GM19240 (cell line): ENCODE results near the gene RASGRP3.
"Not testable (repeated sequence)": the region's sequence is repeated elsewhere in the genome, so short reads cannot be mapped to it uniquely, and the experiment has no call there.

Experiments used
- DNase-seq: peaks from one replicate; pipeline ENCODE4 v3.0.0; 2011; ENCODE audit warnings: low spot score; ENCODE audit not compliant: insufficient read length

Gene RASGRP3, protein sequence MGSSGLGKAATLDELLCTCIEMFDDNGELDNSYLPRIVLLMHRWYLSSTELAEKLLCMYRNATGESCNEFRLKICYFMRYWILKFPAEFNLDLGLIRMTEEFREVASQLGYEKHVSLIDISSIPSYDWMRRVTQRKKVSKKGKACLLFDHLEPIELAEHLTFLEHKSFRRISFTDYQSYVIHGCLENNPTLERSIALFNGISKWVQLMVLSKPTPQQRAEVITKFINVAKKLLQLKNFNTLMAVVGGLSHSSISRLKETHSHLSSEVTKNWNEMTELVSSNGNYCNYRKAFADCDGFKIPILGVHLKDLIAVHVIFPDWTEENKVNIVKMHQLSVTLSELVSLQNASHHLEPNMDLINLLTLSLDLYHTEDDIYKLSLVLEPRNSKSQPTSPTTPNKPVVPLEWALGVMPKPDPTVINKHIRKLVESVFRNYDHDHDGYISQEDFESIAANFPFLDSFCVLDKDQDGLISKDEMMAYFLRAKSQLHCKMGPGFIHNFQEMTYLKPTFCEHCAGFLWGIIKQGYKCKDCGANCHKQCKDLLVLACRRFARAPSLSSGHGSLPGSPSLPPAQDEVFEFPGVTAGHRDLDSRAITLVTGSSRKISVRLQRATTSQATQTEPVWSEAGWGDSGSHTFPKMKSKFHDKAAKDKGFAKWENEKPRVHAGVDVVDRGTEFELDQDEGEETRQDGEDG

DNA sequence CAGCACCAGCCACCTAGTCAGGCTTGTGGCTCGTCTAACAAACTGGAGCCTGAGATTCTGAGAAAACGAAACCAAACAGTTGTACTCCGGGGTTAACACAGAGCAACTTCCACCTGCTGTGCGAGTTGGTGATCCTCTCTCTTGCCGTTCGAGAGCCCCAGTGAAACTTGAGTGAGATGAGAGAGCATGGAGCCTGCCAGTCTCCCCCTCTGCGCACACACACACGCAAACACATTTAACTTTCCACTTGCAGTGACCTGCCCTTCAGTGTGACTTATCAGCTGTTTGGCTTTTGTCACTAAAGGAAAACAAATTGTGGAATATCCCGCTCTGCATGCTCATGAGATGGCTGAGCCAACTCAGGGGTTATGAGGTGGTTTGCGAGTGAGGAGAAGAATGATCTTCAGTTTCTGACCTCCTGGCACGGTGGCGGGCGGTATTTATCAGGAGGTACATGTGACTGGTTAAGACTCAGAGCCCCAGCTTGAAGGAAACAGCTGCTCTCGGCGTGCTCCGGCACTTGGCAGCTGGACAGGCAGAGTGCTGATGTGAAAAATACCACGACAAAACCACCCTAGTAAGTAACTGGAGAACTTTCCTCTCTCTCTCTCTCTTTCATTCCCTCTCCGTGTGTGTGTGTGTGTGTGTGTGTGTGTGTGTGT, at the start of gene RASGRP3:
Gene RASGRP3 (plus strand): TSS at position 519 of the 662 bp plus-strand sequence. CDS start 38,488 bp downstream, outside the sequence.
- peak; percentile 38 for DNase-seq

DNA sequence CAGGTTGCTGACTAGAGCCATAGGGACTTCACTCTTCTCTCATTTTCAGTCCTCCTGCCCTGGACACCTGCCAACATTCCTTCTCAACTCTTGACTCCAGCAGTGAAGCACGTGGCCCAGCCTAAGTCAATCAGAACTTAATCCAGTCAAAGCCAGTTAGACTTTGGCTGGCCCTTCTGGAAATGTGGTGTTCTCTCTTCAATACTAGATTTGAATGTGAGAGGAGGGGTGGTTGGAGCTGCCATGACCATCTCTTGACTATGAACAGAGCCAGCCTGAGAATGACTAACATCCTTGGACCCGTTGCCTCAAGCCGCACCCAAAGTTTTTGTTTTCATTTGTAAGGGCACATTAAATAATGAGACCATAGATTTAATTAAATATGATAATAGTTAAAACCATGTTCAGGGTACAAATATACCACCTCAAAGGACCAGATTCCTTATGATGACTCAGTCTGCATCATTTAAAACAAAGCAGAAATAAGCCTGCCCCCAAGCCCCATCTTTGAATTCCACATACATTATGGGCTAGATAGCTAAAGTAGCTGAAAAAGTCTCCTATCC, 49.7 kb upstream of the RASGRP3 start:
- no peak for DNase-seq

DNA sequence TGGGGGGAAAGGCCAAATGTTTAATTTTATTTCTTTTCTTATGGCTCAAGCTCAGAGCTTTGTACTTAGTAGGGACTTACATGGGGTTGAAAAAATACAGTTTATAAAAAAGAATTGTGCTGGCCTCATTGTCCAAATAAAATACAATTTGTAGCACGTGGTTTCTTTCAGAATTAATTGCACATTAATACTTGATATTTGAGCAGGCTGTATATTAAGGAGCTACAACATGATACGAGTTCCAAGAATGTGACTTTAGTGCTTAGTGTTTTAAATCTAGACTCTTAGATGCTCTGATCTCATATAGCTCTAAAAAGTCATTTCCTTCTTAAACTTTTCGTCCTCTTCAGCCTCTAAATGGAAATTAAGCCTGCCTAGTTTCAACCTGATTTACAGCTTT, 46.4 kb upstream of the RASGRP3 start:
- DNase-seq, result no peak

DNA sequence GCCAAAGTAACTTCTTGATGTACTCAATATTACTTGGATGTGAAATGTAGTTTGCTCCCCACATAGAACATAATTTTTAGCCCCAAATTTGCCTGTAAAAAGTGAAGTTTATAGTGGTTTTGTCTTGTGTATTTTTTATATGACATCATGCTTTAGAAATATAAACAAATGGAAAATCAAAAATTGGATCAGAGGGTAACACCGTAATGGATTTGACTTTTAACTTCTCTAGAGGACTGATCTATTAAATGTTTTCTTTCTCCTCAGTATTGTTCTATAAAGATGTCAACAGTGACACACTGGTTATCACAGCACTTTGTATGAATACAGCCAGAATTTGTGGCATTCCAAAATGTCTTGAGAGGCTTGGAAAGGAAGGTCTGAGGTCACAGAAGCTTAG, 45.6 kb upstream of the RASGRP3 start:
- no peak for DNase-seq

DNA sequence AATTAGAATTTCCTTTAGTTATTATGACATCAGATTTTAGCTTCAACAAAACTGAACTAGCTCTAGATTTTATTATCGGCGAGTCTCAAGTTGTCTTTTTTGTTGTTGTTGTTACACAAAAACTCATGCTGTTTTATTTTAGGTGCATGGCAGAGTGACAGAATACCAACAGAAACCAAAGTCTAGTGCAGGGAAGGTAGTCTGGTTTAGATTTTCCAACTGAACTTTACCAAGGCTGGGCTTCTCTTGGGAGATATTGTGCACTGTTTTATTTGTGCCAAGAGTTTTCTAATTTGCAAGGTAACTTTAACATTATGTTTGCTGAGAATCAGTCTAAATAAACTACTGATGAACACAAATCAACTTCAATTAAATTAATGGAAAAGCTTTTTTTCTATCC, 43.6 kb upstream of the RASGRP3 start:
- DNase-seq, result no peak

DNA sequence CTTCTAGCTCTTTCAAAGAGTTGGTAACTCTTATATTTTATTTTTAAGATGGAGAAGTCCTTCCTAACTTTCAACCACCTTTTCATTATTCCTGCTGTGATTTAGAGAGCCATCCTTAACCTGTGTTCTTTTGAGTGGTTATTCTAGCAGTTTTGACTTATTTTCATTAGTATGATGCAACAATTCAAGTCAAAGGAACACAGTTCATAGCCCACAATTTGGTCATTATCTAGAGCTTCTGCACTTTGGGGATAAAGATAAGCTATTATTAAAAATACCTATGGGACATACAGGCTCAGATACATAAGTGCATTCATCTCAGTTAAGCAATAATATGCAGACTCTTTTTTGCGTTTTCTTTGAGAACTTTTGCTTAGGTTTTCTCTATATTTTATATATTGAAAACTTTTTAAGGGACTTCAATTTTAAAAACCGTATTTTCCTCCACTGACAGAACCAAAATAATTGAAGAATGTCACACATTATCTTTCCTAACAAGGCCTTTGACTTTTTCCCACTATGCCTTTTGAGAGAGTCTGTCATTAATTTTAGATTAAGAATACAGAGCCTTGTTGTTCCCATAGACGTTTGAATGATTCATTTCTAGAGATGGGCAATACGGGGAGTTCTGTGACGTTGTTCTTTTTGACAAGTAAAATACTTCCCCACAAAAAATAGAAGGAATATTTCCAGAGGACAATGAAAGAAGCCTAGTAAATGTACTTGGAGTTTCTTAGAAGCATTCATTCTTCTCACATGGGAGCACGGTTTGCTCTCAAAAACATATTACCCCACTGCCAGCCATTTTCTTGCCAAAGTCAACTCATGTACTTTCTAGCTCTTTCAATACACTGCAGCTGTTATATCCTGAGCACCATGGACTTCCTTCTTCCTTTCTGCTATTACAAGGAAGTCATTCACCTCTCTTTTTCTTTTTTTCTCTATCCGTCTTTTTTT, 42.9 kb upstream of the RASGRP3 start:
- no peak for DNase-seq

DNA sequence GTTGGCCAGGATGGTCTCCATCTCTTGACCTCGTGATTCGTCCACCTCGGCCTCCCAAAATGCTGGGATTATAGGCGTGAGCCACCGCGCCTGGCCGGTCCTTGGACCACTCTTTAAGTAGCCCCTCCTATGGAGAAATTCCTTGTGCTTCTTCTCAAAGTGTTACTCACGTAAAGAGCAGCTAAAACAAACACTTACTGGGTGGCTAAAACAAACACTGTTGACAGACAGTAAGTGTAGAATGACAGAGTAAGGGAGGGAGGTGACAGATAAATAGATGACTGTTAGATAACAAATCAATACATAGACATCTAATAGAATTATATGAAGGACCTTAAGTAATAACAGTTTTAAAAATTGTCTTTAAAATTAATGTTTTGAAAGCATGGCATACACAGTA, 40.9 kb upstream of the RASGRP3 start:
- DNase-seq, result no peak

DNA sequence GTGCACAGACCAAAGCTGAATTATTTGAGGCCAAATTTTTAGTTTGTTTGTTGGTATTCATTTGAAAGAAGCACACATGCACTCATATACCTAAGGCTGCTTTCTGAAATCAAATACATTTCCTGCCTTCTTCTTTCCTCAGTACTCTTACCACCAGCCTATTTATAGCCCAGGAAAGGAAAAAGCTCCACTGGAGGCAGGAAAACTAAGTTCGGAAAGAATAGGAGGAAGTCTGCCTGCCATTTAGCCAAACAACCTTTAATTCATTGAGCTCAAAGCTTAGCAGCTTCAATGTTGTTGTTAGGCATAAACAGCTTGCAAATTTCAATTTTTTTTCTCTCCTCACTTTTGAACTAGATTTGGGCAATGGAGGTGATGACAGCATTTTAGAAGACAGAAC, 40.4 kb upstream of the RASGRP3 start:
- DNase-seq, result no peak

DNA sequence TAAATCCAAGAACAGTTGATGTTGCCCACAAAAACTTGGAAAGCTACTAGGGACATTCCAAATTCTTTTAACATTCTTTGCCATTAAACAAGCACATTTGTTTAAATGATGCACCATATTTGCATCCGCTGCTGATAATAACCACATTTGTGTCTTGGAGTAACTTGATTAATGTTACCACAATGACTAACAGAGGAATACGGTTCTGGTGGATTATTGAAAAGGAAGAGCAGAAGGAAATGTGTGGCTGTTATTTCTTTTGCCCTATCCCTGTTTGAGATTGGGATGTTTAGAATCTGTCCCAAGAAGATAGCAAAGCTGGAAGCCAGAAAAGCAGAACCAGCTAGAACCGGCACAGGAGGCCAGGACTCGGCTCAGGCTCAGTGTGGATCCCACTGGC, 39.2 kb upstream of the RASGRP3 start:
- no peak for DNase-seq

DNA sequence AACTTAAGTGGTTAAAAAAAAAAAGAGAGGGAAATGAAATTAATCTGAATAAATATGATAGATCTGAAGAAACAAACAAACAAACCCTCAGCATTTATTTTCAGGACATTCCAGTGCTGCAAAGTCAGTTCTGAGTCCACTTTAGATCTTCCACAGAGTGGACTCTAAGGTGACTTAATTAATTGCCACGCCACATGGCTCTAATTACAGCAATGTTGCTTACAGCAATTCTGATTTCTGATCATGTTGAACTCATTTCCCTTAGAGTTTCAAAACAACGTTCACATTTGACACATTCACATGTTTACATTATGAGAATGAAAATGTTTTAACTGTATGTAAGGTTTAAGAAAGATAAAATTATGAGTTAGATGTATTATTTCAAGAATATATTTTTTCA, 38.6 kb upstream of the RASGRP3 start:
- no peak for DNase-seq

DNA sequence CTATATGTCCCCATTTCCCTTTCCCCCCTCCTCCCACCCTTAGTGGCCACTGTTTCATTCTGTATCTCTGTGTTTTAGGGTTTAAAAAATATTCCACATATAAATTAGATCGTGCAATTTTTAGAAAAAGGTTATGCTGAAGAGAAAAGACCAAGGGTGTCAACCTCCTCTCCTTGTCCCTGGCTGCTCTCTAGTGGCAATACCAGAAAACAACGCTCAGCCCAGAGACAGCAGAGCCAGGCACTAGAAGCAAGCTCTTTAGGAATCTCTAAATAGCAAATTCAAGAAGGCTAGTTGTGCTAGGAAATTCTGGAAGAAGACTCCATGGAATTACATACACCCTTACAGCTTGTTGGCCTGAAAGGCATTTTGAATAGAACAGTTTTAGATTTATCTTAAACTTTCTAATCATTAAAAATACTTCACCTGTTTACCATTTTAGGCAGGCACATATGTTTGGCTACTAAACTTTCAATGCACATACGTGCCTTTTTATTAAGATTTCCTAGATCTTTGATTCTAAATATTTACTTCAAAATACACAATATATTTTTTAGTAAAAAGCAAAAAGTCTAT, 35.1 kb upstream of the RASGRP3 start:
- peak; percentile 33 for DNase-seq

DNA sequence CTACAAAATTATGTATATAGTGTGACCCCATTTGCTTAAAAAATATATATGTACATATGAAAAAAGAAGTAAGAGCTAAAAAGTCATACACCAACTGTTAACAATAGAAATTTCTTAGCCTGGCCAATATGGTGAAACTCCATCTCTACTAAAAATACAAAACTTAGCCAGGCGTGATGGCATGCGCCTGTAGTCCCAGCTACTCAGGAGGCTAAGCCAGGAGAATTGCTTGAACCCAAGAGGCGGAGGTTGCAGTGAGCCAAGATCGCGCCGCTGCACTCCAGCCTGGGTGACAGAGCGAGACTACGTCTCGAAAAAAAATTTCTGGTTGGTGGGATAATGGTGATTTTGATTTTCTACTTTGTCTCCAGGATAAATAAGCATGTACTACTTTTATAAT, 34.4 kb upstream of the RASGRP3 start:
- DNase-seq, result not testable (repeated sequence)

DNA sequence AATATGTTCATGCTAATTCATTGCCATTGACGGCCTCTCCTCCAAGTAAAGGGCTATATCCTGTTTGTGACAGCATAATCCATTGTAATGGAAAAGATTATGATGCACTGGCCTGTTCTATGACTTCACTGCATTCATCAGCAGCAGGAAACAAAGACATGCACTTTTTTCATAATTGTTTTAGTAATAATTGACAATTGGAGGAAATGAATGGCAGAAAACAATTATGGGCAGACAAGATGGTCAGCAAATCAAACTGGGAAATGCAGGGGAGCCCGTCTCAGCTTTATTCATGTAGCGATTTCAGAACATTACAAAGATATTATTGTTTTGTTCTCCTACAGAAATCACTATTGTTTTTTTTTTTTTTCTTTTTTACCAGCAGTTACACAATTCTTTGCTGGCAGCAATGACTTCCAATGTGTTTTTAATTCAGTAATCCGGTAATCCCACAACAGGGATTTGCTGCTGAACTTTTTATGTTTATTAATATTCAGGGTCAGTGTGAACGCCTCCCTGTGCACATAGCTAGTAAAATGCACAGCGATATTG, 33.8 kb upstream of the RASGRP3 start:
- DNase-seq, result no peak

DNA sequence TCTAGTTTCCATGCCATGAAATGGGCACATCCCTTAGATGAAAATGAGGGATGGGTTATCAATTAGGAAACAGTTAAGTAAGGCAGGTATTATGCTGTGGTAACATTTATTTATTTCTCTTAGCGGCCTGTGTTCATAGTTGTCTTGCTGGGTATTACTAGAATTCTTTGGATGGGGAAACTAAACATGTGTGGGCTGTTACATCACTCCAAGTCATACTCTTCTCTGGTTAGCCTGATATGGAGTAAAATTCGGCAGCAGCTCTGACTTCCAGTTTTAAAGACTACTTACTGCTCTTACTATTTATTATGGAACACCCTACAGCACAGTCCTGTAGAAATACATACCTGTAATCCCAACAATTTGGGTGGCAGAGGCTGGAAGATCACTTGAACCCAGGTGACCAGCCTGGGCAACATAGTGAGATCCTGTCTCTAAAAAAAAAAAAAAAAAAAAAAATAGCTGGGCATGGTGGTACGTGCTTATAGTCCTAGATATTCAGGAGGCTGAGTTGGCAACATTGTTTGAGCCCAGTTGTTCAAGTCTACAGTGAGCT, 33.1 kb upstream of the RASGRP3 start:
- no peak for DNase-seq

DNA sequence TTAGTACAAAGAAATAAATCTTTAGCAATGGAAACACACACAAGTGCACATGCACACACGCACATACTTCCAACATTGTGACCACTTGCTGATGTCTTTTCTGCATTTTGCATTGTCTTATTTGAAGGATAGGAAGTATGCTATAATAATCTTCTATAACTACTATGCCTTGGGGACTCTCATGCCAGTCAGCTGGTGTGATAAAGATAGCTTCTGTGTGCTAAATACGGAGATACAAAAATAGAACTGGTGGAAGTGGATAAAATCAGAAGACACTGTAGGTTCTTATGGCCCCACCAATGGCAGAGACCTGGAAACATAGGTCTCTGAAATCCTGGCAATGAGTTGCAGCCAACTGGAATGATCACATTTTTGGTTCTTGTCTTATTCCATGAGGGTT, 31.5 kb upstream of the RASGRP3 start:
- DNase-seq, result no peak

DNA sequence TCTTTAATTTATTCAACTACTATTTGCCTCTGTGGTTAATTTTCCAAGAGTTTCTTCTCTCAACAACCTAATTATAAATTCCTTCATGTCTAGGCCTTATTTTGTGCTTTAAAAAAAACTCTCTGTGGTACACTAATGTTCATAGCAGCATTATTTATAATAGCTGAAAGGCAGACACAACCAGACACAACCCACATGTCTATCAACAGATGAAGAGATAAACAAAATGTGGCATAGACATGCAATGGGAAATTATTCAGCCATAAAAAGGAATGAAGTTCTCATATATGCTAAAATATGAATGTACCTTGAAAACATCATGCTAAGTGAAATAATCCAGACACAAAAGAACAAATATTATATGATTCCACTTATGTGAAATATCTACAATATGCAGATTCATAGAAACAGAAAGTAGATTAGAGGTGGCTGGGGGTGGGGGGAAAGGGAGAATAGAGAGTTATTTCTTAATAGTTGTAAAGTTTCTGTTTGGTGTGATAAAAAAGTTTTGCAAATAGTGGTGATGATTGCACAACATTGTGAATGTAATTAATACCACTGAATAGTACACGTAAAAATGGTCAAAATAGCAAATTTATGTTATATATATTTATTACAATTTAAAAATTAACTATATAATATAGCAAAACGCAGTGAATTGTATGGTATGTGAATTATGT, 28.1 kb upstream of the RASGRP3 start:
- no peak for DNase-seq

DNA sequence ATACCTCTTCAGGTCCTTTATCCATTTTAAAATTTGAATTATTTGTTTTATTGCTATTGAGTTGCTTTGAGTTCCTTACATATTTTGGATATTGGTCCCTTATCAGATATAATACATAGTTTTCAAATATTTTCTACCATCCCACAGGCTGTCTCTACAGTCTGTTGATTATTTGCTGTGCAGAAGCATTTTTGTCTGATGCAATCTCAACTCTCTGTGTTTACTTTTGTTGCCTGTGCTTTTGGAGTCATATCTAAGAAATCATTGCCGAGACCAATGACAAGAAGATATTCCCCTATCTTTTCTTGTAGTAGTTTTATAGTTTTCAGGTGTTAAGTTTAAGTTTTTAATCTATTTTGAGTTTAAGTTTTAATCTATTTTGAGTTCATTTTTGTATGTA, 25.2 kb upstream of the RASGRP3 start:
- DNase-seq, result no peak

DNA sequence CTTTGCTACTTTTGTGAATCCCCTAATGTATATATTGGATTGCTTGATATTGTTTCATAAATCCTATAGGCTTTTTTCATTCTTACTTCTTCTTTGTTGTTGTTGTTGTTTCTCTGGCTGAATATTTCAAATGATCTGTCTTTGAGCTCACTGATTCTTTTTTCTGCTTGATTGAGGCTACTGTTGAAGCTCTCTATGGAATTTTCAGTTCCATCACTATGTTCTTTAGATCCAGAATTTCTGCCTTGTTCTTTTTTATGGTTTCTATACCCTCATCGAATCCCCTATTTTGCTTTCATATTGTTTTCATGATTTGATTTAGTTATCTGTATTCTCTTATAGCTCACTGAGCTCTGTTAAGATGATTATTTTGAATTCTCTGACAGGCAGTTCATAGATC, 24.6 kb upstream of the RASGRP3 start:
- DNase-seq, result no peak

DNA sequence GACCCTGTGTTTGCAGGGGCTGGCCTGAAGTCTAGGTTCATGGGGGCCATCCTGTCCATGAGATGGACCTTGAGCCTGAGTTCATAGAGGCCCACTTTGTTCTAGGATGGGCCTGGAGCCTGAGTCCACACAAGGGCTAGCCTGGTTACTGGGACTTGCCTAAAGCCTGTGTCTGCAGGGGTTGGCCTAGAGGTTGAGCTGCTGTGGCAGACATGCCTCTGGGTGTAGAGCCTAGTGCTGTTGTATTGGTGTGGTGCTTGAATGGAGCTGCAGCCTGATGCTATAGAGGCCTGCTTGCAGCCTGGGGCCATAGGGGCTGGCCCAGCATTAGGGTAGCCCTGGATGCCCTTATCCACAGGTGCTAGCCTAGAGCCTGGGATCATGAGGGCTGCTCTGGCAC, 23.9 kb upstream of the RASGRP3 start:
- no peak for DNase-seq
